SU-DHL-6 (cell line): Measurements from ENCODE around the gene TLCD2.

Experiments used
- CTCF ChIP-seq: fragments of 200-600 bp; sonication (generic); IDR thresholded peaks from one replicate; pipeline ENCODE4 v1.5.1; 2017; ENCODE audit warnings: antibody characterized with exemption, mild to moderate bottlenecking, low read length, moderate library complexity; ENCODE audit not compliant: insufficient read depth, poor library complexity, severe bottlenecking
- EZH2phosphoT487 ChIP-seq: fragments of 200-600 bp; sonication (generic), shearing (Covaris generic); conservative IDR thresholded peaks from 2 replicates; pipeline ENCODE4 v1.6.1; 2018; ENCODE audit warnings: mild to moderate bottlenecking, antibody characterized with exemption, low read length, moderate library complexity, mixed read lengths

GRCh38 chr17:1714427-1714979 lies 4.3 kb upstream of the TLCD2 start:
- TF ChIP-seq CTCF (no peak), EZH2phosphoT487 (no peak)
